Measurements from ENCODE around the gene C2orf76.
"Not testable (repeated sequence)": the region's sequence is repeated elsewhere in the genome, so short reads cannot be mapped to it uniquely, and the experiment has no call there.

C2orf76 gene

DNA sequence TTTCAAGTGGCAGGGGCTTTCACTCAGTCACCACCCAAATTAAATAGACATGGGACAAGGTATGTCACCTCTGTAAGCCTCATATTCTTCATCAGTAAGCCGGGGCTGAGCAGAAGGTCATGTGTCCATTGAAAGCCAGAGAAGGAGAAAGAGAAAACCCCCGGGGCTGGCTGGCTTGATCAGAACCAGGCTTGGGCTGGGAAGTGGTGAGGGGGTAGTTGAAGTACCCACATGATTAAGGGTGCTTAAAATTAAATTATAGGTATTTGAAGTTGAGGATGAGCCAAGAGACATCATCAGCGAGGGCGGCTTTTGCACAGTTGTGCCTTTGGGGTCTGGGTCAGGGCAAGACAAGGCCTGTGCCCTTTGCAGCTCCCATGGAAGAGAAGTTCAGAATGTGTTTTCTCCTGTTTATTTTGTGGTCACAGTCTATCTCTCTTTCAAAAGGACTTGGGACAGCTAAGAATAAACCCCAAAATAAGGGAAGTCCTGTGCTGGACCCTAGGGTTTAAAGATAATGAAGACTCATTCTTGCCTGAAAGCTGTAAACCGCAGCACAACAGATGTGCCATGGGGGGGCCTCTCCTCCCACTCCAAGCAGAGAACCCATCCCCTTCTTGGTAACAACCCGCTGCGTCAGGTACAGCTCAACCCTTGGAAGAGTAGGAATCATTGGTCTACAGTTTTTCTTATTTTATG is 10.8 kb upstream of the C2orf76 start:
- DNase-seq: no peak

DNA sequence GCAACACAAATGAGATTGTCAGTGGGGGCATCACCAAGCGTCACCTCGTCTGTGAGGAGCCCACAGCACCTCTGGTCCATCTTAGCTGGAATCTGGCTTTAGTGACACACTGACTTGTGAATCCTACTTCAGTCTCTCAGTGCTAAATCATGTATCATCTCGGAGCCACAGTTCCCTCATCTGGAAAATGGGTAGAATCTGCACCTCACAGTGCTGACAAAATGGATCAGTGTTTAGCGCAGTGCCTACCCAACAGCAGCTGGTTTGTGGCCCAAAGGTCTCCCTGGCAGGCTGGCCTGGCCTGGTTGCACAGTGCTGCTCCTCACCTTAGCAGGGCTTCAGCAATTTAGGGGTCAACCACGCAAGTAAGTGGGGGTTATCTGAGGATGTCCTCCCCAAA is 10.2 kb upstream of the C2orf76 start:
- no peak for DNase-seq

DNA sequence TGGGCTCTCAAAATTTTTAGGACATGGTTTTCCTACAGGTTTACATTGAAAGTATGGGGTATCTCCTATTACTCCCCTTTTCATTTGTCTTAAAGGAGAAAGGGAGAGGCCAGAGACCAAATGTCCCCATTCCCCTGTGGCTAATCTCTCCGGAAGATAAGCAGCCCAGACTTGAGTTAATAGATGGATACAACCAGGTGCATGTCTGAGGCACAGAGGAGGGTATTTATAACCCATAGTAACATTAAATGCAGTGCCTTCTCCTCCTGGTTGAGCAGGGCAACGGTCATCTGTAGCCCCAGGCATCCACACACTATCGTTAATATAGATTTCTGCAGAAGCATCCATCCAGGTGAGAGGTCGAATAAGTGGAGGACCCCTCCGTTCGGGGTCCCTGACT is 9.8 kb upstream of the C2orf76 start:
- DNase-seq: not testable (repeated sequence)

DNA sequence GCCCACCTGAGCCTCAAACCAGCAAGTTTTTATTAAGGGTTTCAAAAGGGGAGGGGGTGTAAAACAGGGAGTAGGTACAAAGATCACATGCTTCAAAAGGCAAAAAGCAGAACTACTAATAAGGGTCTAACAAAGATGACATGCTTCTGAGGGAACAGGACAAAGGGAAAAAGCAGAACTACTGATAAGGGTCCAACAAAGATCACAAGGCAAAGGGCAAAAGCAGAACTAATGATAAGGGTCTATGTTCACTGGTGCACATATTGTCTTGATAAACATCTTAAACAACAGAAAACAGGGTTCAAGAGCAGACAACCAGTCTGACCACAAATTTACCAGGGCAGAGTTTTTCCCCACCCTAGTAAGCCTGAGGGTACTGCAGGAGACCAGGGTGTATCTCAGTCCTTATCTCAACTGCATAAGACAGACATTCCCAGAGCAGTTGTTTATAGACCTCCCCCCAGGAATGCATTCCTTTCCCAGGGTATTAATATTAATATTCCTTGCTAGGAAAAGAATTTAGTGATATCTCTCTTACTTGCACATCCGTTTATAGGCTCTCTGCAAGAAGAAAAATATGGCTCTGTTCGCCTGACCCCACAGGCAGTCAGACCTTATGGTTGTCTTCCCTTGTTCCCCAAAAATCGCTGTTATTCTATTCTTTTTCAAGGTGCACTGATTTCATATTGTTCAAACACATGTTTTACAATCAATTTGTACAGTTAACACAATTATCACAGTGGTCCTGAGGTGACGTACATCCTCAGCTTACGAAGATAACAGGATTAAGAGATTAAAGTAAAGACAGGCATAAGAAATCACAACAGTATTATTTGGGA is 7.5 kb upstream of the C2orf76 start:
- DNase-seq: not testable (repeated sequence)

DNA sequence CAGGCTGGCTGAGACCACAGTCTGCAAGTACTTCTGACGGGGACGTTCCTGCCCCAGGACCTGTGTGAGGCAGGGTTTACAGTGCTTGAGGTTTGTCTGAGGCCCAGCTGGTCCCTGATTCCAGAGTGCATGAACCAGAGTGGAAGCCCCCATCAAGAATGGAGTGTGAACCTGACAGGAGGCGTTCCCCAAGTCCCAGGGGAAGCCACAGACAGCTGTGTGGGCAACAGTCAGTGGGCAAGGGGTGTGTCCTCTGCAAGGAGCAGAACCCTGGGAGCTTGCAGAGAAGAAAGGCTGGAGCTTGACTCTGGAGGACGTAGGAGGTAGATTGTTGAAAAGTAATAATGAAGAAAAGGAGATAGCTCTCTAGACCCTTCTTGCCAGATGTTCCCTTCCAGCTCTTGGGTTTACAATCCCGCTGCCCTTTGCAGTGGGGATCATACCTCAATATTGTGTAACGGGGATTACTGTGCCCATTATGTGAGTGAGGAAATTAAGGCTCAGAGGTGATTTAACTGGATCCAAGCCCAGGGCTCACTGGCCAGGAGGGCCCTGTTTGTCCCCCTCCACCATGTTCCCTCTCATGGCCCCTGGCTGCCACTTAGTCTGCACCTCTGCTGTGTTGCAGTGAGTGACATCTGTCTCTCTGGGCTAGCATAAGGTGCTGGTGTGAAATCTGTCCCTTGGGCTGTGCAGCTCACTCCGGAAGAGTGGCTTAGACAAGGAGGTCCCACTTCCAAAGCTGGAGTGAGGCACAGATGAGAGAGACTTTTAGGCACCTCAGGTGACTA is 6.3 kb upstream of the C2orf76 start:
- no peak for DNase-seq

DNA sequence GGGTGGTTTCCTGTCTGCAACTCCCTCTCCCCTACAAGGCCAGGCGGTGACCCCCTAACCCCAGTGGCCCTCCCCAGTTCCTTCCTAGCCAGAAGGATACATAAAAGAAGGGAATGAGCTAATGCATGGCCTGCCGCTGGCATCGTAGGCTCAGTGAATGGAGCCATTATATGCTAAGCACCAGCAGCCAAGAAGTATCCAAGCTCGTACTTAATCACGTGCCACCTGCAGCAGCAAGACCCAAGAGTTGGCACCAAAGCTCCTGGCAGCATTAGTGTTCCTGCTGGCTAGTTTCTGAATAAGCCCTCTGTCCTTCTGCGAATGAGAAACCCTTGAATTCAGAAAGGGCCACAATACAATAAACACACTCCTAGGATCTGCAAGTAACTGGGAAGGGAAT is 4.5 kb upstream of the C2orf76 start:
- no peak for DNase-seq

DNA sequence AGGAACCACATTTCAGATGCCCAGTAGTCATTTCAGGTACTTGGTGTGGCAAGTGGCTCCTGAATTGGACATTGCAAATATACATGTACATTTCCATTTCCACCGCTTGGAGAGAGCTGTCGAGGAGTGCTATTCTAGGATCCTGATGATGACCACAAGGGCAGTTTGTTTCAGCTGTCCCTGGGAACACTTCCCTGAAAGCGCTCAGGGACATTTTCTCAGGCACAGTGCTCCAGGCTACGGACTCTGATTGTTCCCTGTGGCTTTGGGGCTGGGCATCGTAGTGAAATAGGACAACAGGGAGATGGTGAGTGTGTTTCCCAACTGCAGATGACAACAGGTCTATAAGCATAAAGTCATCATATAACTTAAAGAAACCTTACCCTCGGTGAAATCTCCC is 3.2 kb upstream of the C2orf76 start:
- no peak for DNase-seq

DNA sequence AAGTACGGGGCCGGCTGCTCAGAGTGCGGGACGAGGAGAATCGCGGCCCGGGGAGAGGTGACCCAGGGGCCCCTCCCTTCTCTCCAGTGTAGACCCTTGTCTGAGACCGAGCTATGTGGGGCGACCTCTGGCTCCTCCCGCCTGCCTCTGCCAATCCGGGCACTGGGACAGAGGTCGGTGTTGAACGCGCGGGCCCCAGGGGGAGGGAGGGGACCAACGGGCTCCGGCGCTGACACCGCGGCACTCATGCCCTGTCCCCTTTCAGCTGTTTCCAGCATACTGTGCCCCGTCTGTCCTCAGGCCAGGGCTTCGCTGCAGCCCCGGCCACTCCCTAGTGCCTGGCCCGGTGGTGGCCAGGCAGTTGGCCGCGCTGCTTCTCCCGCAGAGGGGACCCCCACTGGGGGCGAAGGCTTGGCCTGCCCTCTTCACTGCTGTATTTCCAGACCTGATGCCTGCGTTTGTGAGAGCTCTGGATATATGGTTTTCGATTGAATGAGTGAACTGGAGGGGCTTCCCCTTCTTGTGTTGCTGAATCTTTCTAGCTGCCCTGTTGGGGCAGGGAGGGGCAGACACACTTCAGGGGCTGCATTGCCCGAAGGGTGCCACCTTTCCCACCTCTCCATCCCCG is 952 bp upstream of the C2orf76 start:
- DNase-seq: peak; percentile 31

DNA sequence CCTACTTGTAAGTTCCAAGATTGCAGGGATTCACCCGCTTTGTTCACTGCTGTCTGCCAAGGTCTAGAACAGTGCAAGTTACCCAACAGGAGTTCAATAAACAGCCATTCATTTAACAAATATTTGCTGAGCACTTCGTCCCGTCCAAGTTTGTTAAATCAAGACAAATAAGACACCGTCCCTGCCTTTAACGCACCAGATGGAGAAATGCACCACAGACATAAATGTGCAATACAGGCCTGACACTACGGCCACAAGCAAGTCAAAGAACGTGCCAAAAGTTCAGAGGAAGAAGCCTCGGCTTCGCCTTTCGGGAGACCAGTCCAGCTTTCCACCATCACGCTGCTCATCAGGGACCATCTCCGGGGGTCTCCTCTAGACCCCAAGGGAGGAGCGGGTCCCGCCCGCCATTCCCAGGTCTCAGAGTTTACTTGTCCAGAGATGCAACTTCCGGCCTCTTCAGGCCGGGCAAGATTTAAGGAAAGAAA is 429 bp downstream of the C2orf76 start:
- DNase-seq: peak; percentile 17

DNA sequence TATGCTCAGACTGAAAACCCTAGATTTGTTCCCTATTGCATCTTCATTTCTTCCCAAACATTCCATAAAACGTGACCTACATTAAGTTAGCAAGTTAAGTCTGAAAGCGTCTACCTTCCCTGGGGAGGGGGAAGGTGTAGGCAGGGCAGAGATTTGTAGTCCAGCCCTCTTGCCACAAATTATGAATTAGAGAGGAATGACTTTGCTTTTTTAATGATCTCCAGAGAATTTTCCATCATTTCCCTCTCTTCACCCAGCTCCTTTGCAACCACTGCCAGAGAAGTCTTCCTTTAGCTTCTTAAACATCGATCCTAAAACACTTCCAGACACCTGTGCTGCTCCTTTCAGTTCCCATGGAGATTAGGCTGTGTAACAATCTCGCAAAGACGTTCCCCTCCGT is 1.2 kb downstream of the C2orf76 start:
- DNase-seq: no peak

DNA sequence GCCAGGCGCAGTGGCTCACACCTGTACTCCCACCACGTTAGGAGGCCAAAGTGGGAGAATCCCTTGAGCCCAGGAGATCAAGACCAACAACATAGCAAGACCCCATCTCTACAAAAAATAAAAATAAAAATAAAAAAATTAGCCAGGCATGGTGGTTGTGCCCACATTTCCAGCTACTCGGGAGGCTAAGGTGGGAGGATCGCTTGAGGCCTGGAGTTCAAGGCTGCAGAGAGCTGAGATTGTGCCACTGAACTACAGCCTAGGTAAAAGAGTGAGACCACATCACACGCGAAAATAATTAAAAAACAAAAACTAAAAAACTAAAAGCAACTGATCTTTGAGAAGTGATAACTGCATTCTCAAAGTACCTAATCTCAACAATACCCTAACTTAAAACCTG is 1.8 kb downstream of the C2orf76 start:
- no peak for DNase-seq

DNA sequence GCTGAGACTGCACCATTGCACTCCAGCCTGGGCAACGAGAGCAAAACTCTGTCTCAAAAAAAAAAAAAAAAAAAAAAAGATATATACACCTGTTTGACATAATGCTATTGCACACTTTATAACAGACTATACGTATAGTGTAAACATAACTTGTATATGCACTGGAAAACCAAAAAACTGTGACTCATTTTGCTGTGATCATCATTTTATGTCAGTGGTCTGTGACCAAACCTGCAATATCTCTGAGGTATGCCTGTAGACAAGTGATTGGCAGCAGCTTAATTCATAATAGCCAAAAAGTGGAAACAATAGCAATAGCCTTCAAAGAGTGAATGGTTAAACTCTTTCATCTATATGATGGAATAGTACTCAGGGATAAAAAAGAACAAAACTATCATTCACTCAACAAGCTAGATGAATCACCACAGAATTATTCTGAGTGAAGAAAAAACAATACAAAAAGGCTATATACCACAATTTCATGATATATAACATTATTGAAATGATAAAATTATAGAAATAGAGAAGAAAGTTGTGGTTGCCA is 6.1 kb downstream of the C2orf76 start:
- DNase-seq: no peak

DNA sequence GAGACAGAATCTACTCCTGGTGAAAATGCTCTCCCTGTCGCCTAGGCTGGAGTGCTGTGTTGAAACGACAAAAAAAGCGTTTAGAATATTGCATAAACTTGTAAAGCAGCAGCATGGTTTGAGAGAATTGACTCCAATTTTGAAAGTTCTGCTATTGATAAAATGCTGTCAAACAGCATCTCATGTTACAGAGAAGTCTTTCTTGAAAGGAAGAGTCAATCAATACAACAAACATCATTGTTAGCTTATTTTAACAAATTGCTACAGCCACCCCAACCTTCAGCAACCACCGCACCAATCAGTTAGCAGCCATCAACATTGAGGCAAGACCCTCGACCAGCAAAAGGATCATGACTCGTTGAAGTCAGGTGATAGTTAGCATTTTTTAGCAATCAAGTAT is 6.9 kb downstream of the C2orf76 start:
- no peak for DNase-seq

DNA sequence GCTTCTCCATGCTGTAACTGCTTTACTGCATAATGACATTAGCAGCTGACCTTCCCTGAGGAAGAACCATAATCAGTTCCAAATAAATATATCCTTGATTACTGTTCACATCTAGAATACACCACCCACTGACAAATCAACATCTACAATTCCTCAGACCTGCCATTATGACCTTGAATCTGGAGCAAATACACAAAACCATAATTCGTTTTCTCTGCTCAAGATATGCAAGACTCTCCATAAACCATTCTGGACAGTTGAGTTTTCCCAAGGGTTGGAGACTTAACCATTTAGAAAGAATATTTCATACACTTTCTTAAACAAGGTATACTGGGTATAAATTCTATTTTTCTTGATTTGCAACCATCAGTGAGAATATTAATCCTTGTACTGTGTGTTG is 11.8 kb downstream of the C2orf76 start:
- no peak for DNase-seq

DNA sequence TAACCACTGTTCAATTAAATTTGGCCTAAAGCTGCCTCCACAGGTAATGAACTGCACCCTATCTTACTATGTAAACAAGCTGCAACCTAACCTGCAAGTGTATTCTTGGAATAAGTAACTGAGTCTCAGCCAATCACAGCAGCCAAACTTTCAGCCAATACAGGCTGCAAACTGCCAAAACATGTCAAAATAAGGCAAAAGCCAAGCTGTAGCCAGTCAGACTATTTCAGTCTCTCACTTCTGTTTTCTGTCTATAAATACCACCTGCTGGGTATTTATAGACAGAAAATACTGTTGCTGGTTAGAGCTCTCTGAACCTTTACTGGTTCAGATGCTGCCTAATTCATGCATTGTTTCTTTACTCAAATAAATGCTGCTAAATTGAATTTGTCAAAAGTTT is 14.3 kb downstream of the C2orf76 start:
- DNase-seq: no peak

DNA sequence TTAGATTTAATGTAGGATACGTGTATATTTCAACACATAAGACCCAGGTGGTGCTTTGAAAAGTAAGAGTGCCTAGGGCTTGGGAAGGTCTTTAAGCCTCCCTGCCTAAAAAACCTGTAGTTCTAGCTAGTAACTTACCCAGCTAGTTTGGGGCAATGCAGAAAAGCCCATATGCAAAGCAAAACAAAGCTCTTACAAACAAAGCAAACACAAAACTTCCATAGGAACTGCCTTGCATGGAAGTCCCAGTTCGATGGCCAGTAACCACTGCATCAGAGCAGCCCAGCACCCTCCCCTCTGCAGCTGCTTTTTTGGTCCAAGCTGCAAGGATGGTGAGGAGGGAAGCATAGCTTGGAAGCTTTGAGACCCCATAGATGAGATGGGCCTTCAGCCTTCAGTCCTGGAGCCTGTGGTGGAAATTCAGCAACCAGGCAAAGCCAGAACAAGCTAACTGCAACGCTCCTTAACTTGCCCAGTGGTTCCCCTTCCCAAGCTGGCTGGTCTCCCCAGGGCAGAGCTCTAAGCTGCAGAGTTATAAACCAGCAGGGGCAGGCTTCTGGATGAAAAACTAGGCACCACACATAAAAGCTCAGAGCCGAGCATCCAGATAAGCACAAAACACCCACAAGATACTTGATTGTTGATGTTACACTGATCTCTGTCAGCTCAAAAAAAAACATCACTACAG is 16.2 kb downstream of the C2orf76 start:
- no peak for DNase-seq

DNA sequence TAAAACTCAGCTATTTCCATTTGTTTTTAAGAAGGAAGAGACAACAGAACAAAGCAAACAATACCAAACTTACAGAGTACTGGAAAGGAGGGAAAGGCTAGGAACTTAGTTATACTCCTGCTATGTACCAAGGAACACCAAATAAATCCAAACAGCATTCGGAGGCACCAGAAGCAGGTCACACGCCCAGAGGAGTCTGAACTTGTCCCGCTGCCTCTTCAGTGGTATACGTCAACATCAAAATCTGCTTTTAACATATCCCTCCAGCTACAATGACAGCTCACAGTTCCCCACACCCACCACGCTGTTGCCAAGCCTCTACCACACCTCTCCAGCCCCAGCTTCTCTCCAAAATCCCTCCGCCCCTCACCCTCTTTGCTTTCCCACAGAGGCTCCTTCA is 17.3 kb downstream of the C2orf76 start:
- DNase-seq: no peak

DNA sequence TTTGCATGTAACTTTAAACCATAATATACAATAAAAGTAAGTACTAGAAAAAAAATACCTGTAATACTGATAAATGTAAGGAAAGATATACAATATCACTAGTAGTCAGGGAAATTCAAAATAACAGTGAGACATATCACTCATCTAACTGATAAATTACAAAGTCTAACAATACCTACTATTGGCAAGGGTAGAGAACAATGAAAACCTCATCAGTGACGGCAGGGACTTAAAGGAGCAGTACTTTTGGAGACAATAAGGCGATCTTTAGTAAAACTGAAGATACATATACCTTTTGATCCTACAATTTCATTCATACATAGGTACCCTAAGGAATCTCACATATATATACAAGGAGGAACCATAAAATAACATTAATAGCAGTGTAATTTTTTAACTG is 24.9 kb downstream of the C2orf76 start:
- DNase-seq: no peak

DNA sequence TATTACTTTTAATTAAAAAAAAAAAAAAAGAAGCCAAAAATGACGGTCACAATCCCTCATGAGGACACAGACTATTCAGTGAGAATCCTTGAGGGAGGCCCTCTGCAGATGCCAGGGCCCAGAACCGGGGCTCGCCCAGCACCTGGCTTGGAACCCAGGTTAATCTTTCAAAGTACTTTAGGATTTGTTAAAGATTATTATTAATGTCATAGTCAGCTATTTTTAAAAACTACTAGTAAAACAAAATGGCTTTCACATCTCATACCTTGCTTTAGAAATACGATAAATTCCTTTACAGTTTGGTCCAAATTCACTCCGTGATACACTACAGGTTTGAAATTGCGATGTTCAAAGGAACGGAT is 27.1 kb downstream of the C2orf76 start:
- DNase-seq: no peak

DNA sequence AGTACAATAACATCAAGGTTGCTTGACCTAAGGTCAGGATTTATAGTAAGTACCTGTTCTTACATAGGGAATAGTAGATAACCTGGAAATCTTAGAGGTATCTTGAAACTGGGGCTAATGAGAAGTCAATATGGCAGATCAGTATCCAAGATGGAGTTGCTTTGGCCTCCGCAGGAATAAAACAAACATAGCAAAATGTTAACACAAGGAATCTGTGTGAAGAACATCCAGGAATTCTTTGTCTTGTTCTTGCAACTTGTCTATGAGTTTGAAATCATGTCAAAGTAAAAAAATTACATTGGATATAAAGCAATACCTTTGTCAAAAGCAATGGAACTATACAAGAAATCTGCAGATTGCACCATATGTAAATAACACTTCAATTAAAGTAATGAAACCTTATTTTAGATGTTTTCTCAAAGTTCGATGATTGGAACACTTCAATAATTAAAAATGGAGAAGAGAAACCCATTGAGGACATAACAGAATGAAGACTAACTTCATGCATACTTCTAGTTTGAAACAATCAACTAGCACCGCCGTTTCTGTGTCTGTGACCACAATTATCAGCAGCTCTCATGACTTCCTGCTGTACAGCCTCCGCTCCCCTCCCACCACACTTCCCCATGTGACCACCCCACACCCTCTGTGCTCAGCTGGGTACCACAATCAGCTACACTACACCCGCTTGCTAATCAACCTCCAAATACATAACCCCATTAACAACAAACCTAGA is 27.6 kb downstream of the C2orf76 start:
- DNase-seq: peak; percentile 55

DNA sequence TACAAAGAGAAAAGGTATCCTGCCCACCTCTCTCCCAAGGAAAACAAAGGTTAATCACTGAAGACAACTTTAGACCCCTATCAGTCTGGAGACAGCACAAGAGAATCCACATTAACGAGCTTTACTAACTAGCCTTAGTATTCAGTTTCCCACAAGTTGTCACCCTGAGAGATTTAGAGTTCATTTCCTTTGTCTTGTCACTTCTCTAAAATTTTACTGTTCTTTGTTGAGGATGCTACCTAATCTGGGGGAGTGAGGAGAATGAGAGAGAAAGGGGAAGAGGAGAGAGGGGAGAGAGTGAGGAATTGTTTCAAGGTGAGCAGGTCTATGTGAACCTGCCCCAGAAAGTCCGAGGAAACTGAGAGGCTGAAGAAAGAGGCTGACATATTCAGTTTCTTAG is 28.4 kb downstream of the C2orf76 start:
- DNase-seq: no peak

DNA sequence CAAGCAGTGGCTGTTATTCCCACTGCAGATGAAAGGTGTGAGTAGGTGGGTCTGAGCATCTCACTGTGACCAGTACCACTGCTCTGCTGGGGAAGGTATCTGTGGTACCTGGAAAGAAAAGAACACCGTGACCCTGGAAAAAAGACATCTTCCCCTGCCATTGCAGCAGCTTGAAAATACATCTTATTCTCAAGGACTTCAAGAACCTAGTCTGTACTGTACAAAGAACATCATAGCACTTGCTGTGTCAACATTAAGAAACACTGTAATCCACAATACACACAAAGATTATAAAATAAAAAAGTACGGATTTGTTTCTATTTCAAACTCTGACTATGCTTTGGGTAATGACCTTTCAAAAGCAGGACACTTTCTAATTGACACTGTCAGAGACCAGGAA is 28.9 kb downstream of the C2orf76 start:
- no peak for DNase-seq
